Prostate gland (tissue), 2 donors: ENCODE results near the gene PSEN1.

Experiments
- POLR2A ChIP-seq: fragments of 450-650 bp; IDR thresholded peaks from one replicate; pipeline ENCODE4 v1.6.1; 2016; ENCODE audit warnings: antibody characterized with exemption, mild to moderate bottlenecking
- POLR2AphosphoS5 ChIP-seq: sonication (generic); formaldehyde crosslinking; IDR thresholded peaks from one replicate; pipeline ENCODE4 v1.6.1; 2017; ENCODE audit warnings: antibody characterized with exemption
- TF ChIP-seq, protein P1 (sequence below), 4 experiments: fragments of 200-600 bp in 2 of 4; fragments of 450-650 bp in 2 of 4; sonication (generic) in 2 of 4; IDR thresholded peaks; 1 replicate in 3 of 4; 2 replicates in 1 of 4; pipeline ENCODE4 v1.5.1; 2016 to 2019; ENCODE audit warnings: antibody characterized with exemption in 4 of 4, mild to moderate bottlenecking in 2 of 4, moderate library complexity in 2 of 4

DNA sequence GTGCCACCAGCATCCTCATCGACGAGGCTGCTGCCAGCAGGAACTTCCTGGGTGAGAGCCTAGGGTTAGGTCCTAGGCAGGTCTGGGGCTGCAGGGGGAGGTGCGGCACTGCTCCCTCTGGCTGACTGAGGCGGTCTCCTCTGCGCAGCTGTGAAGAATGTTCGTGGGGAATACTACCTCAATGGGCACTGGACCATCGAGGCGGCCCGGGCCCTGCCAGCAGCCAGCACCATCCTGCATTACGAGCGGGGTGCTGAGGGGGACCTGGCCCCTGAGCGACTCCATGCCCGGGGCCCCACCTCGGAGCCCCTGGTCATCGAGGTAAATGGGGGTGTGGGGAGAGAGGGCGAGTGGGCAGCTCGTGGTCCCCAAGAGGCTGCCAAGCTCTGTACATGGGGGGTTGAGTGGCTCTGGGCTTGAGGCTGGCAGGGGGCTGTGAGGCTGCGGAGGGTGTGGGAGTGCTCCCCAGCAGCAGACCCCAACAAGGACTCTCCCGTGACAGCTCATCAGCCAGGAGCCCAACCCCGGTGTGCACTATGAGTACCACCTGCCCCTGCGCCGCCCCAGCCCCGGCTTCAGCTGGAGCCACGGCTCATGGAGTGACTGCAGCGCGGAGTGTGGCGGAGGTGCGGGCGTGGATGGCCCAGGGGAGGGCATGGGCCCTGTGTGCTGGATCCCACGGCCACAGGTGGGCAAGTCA is 115.4 kb downstream of the PSEN1 start:
- TF ChIP-seq POLR2AphosphoS5 = no peak
- TF ChIP-seq, protein P1, sequence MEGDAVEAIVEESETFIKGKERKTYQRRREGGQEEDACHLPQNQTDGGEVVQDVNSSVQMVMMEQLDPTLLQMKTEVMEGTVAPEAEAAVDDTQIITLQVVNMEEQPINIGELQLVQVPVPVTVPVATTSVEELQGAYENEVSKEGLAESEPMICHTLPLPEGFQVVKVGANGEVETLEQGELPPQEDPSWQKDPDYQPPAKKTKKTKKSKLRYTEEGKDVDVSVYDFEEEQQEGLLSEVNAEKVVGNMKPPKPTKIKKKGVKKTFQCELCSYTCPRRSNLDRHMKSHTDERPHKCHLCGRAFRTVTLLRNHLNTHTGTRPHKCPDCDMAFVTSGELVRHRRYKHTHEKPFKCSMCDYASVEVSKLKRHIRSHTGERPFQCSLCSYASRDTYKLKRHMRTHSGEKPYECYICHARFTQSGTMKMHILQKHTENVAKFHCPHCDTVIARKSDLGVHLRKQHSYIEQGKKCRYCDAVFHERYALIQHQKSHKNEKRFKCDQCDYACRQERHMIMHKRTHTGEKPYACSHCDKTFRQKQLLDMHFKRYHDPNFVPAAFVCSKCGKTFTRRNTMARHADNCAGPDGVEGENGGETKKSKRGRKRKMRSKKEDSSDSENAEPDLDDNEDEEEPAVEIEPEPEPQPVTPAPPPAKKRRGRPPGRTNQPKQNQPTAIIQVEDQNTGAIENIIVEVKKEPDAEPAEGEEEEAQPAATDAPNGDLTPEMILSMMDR (IDR thresholded peaks at IDR 0.05) = no peak
- TF ChIP-seq POLR2A = no peak
